Kidney (tissue), 14 donors: ENCODE measurements around the gene ZMYM3. TPM values are rescaled to one million over a fixed set of nuclear protein-coding genes. Genes with fewer than 3 reads are reported as not detected.
"Not testable (repeated sequence)": the region's sequence is repeated elsewhere in the genome, so short reads cannot be mapped to it uniquely, and the experiment has no call there.

Experiments
- DNase-seq, 5 donors: peaks; one replicate each; pipeline ENCODE4 v3.0.0-alpha.2; 2013 to 2020
- FAIRE-seq: peaks from 2 replicates; lab custom pipeline; 2012; peaks lifted over from hg19 to GRCh38; lab: Jason Lieb, UNC
- H3K27ac ChIP-seq, 2 donors: one replicate each; pipeline ENCODE4 v1.7.0; 2013; ENCODE audit warnings: low read depth in 2 of 2, low read length in 2 of 2, inconsistent platforms in 1 of 2
- H3K27me3 ChIP-seq: one replicate; pipeline ENCODE4 v1.7.1; 2013; ENCODE audit warnings: low read length, inconsistent platforms; ENCODE audit not compliant: control insufficient read depth, insufficient read depth
- H3K36me3 ChIP-seq, 3 donors: one replicate each; pipeline versions ENCODE4 v1.7.0 to v1.7.1; 2013; ENCODE audit warnings: low read length in 3 of 3, control low read depth in 1 of 3, inconsistent platforms in 1 of 3; ENCODE audit not compliant: insufficient read depth in 3 of 3, control insufficient read depth in 2 of 3
- H3K4me1 ChIP-seq, 3 donors: one replicate each; pipeline versions ENCODE4 v1.7.0 to v1.7.1; 2013; ENCODE audit warnings: low read length in 3 of 3, inconsistent platforms in 1 of 3, low read depth in 1 of 3; ENCODE audit not compliant: control insufficient read depth in 2 of 3, insufficient read depth in 2 of 3
- H3K4me3 ChIP-seq, 3 donors: one replicate each; pipeline versions ENCODE4 v1.7.0 to v1.8.1; 2013; ENCODE audit warnings: low read length in 3 of 3, control low read depth in 1 of 3, inconsistent platforms in 1 of 3
- H3K9ac ChIP-seq, 3 donors: one replicate each; pipeline versions ENCODE4 v1.7.0 to v1.7.1; 2013; ENCODE audit warnings: low read length in 3 of 3, control low read depth in 1 of 3, inconsistent platforms in 1 of 3
- H3K9me3 ChIP-seq, 3 donors: one replicate each; pipeline versions ENCODE4 v1.7.0 to v1.7.1; 2013; ENCODE audit warnings: low read length in 3 of 3, control low read depth in 1 of 3, inconsistent platforms in 1 of 3; ENCODE audit not compliant: control insufficient read depth in 2 of 3, insufficient read depth in 1 of 3
- intact Hi-C: fragments of 100-400 bp; cut with DNase I; formaldehyde crosslinking; loops from one replicate; pipeline ENCODE4 v1.11.1; 2022
- polyA plus RNA-seq: library from polyadenylated mRNA; stranded (reverse); fragments of 350-450 nt; fragmentation: Illumina TruSeq; extraction: RNeasy Lipid Tissue Mini Kit (QIAGEN cat#74804); gene quantifications from one replicate; pipeline ENCODE4 v1.2.3, GENCODE V29; 2014; ENCODE audit warnings: low read depth, low replicate concordance; ENCODE audit not compliant: insufficient read depth
- total RNA-seq: library from RNA; stranded (reverse); fragmentation: NEBNext Ultra II Directional; extraction: Animal tissue kit (Norgen Biotek cat#: 25700); gene quantifications from one replicate; pipeline ENCODE4 v1.2.1, GENCODE V29; 2021
- TF ChIP-seq, protein P1 (sequence below): IDR thresholded peaks from 3 replicates; pipeline ENCODE4 v1.5.1; 2012; ENCODE audit warnings: mild to moderate bottlenecking, moderate library complexity, borderline replicate concordance; ENCODE audit not compliant: insufficient read depth; ENCODE audit errors: extremely low read depth
- donor health status: control.
- donor health status: control.
- donor health status: control.
- donor health status: control.
- donor health status: control.
- donor health status: DM: yes; HTN: yes; CAD: no.
- donor health status: Normal renal cell carcinoma (clear cell type).

The ZMYM3 gene
- total and polyA plus RNA-seq, 2 donors from 2014 or later = 9.7 to 26.7 TPM

- DNase-seq = peak; percentile 92 to 99 (median 95)
- intact Hi-C loops = no loop called here
- no peaks in the 10 kb centered on the region for H3K27me3 ChIP-seq
- H3K9me3 ChIP-seq = no peaks in the 10 kb centered on the region
- H3K4me1 ChIP-seq = peaks cover 0 to 5% (median 0%) of the 10 kb centered on the region in 3 donors
- peak; percentile 73 for FAIRE-seq
- TF ChIP-seq, protein P1, sequence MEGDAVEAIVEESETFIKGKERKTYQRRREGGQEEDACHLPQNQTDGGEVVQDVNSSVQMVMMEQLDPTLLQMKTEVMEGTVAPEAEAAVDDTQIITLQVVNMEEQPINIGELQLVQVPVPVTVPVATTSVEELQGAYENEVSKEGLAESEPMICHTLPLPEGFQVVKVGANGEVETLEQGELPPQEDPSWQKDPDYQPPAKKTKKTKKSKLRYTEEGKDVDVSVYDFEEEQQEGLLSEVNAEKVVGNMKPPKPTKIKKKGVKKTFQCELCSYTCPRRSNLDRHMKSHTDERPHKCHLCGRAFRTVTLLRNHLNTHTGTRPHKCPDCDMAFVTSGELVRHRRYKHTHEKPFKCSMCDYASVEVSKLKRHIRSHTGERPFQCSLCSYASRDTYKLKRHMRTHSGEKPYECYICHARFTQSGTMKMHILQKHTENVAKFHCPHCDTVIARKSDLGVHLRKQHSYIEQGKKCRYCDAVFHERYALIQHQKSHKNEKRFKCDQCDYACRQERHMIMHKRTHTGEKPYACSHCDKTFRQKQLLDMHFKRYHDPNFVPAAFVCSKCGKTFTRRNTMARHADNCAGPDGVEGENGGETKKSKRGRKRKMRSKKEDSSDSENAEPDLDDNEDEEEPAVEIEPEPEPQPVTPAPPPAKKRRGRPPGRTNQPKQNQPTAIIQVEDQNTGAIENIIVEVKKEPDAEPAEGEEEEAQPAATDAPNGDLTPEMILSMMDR = no peak
- peak within 1 kb of the TSS; percentile 91 to 92 for H3K27ac ChIP-seq
- peak within 1 kb of the TSS; percentile 80 to 92 (median 87) for H3K4me3 ChIP-seq
- peak within 1 kb of the TSS; percentile 82 to 85 (median 84) for H3K9ac ChIP-seq
- no peaks in the 10 kb centered on the region for H3K36me3 ChIP-seq
Observed at GRCh38 chrX:71283403-71284143, 29.6 kb upstream of the ZMYM3 start, which contains the start of gene NONO. Gene NONO, plus strand, starts transcription at chrX:71283635. Its CDS starts 7,003 bp downstream, at chrX:71290638.

GRCh38 chrX:71282514-71283402 lies 28.8 kb upstream of the ZMYM3 start:
- peak overlapping the region; percentile 76 to 80 (median 78) for H3K4me3 ChIP-seq
- intact Hi-C loops = no loop called here
- H3K9ac ChIP-seq = peak overlapping the region in 2 of 3 donors; percentile 50 to 67
- FAIRE-seq = no peak
- no peaks in the 10 kb centered on the region for H3K36me3 ChIP-seq
- TF ChIP-seq, protein P1 = no peak
- peak in 1 of 5 donors; percentile 49 for DNase-seq
- H3K27ac ChIP-seq = peak overlapping the region; percentile 82 to 91
- H3K27me3 ChIP-seq = no peaks in the 10 kb centered on the region
- H3K9me3 ChIP-seq = no peaks in the 10 kb centered on the region
- peaks cover 0 to 5% (median 0%) of the 10 kb centered on the region in 3 donors for H3K4me1 ChIP-seq

DNA sequence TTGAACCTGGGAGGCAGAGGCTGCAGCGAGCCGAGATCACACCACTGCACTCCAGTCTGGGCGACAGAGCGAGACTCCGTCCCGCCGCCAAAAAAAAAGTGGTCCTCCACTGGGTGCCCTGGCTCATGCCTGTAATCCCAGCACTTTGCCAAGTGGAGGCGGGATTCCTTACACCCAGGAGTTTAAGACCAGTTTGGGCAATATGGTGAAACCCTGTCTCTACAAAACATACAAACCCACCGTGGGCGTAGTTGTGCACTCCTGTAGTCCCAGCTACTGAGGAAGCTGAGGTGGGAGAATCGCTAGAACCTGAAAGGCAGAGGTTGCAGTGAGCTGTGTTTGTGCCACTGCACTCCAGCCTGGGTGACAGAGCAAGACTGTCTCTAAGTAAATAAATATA lies 27.4 kb upstream of the ZMYM3 start:
- H3K36me3 ChIP-seq, H3K27me3 ChIP-seq, H3K27ac ChIP-seq, H3K9ac ChIP-seq, FAIRE-seq, H3K4me3 ChIP-seq, DNase-seq, intact Hi-C loops, H3K4me1 ChIP-seq, H3K9me3 ChIP-seq: not testable (repeated sequence)

DNA sequence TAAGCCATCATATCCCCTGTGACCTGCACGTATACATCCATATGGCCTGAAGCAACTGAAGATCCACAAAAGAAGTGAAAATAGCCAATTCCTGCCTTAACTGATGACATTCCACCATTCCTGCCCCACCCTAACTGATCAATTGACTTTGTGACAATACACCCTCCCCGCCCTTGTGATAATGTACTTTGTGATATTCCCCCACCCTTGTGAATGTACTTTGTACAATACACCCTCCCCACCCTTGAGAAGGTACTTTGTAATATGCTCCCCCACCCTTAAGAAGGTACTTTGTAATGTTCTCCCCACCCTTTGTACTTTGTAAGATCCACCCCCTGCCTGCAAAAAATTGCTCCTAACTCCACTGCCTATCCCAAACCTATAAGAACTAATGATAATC lies 18.4 kb upstream of the ZMYM3 start:
- H3K4me3 ChIP-seq, H3K4me1 ChIP-seq, H3K9ac ChIP-seq, H3K36me3 ChIP-seq, H3K9me3 ChIP-seq, DNase-seq, intact Hi-C loops, H3K27ac ChIP-seq, H3K27me3 ChIP-seq, FAIRE-seq: not testable (repeated sequence)
